K562 (cell line): ENCODE data around the gene CUL3. TPM values are rescaled to one million over a fixed set of nuclear protein-coding genes. Genes with fewer than 3 reads are reported as not detected.

Experiments
- ATAC-seq: fragments of 200-7000 bp; cut with Tn5 transposase; 3 replicates; pipeline ENCODE4 v1.9.1; 2020; ENCODE audit warnings: moderate library complexity
- BruUV-seq: library from RNA; stranded (reverse); fragments of 400-500 nt; replicated peaks from 2 replicates; lab custom pipeline; 2021; lab: Mats Ljungman, UMichigan
- CTCF ChIA-PET: fragments of 300-600 bp; formaldehyde crosslinking; extraction: SDS; loops from one replicate; lab custom pipeline; 2021; ENCODE audit warnings: low intra/inter-chr PET ratio; lab: Yijun Ruan, JAX
- POLR2A ChIA-PET: fragments of 300-600, 350-650 bp; sonication (Branson Sonifier 250); formaldehyde crosslinking; extraction: SDS; loops from one replicate; lab custom pipeline; 2021; ENCODE audit warnings: antibody characterized with exemption, inconsistent platforms; lab: Yijun Ruan, JAX
- DNase-seq, 4 experiments: peaks; one replicate each; pipeline versions ENCODE4 v3.0.0 to v3.0.0-alpha.2; 2011 to 2018; ENCODE audit warnings: low spot score in 3 of 4, mixed read lengths in 3 of 4; ENCODE audit errors: extremely low read depth in 1 of 4
- FAIRE-seq: peaks from 2 replicates; lab custom pipeline; 2011; peaks lifted over from hg19 to GRCh38; lab: Jason Lieb, UNC
- H2AFZ ChIP-seq: 2 replicates; pipeline ENCODE4 v1.6.0; 2011; ENCODE audit warnings: low read depth, low read length, control low read depth, inconsistent platforms
- H3K27ac ChIP-seq: fragments of 200-600 bp; 3 replicates; pipeline ENCODE4 v1.8.0; 2011; ENCODE audit warnings: low read depth, mild to moderate bottlenecking, control low read depth, inconsistent platforms, low read length, moderate library complexity, mixed read lengths; ENCODE audit errors: extremely low read depth
- H3K27me3 ChIP-seq, 2 experiments: fragments of 300-600 bp in 1 of 2; 2 replicates in 1 of 2; 3 replicates in 1 of 2; pipeline versions ENCODE4 v1.6.0 to v1.8.0; 2011; ENCODE audit warnings: inconsistent platforms in 2 of 2, low read length in 2 of 2, mild to moderate bottlenecking in 1 of 2, mixed read lengths in 1 of 2, moderate library complexity in 1 of 2; ENCODE audit not compliant: control insufficient read depth in 2 of 2, insufficient read depth in 2 of 2
- H3K36me3 ChIP-seq: fragments of 300-600 bp; 3 replicates; pipeline ENCODE4 v1.8.0; 2011; ENCODE audit warnings: mild to moderate bottlenecking, low read length, inconsistent platforms; ENCODE audit not compliant: control insufficient read depth, insufficient read depth
- H3K4me1 ChIP-seq, 2 experiments: fragments of 200-600 bp in 1 of 2; replicated peaks in 1 of 2; 2 replicates in 1 of 2; 3 replicates in 1 of 2; pipeline versions ENCODE4 v1.5.1 to v1.8.0; 2011; ENCODE audit warnings: inconsistent platforms in 2 of 2, low read length in 2 of 2, mild to moderate bottlenecking in 1 of 2, mixed read lengths in 1 of 2, moderate library complexity in 1 of 2; ENCODE audit not compliant: control insufficient read depth in 2 of 2, insufficient read depth in 2 of 2
- H3K4me2 ChIP-seq: 2 replicates; pipeline ENCODE4 v1.6.1; 2011; ENCODE audit warnings: low read length, control low read depth, inconsistent platforms, mixed read lengths; ENCODE audit not compliant: insufficient read depth
- H3K4me3 ChIP-seq: fragments of 200-600 bp; sonication (generic), shearing (Covaris generic); 2 replicates; pipeline ENCODE4 v1.5.1; 2016; ENCODE audit warnings: control low read depth, inconsistent platforms
- H3K79me2 ChIP-seq: fragments of 200-600 bp; 3 replicates; pipeline ENCODE4 v1.8.0; 2011; ENCODE audit warnings: low read length, inconsistent platforms; ENCODE audit not compliant: control insufficient read depth, insufficient read depth
- H3K9ac ChIP-seq, 2 experiments: 2 replicates each; pipeline versions ENCODE4 v1.6.0 to v1.6.1; 2011; ENCODE audit warnings: low read depth in 2 of 2, low read length in 2 of 2, control low read depth in 1 of 2, inconsistent platforms in 1 of 2, mild to moderate bottlenecking in 1 of 2, mixed read lengths in 1 of 2; ENCODE audit not compliant: insufficient read depth in 1 of 2
- H3K9me1 ChIP-seq: one replicate; pipeline ENCODE4 v1.6.0; 2011; ENCODE audit warnings: inconsistent platforms, mild to moderate bottlenecking, low read length, moderate library complexity; ENCODE audit not compliant: control insufficient read depth, insufficient read depth
- H3K9me3 ChIP-seq: replicated peaks from 2 replicates; pipeline ENCODE4 v1.5.1; 2011; ENCODE audit warnings: low read depth, low read length, inconsistent platforms; ENCODE audit not compliant: control insufficient read depth, insufficient read depth
- H4K20me1 ChIP-seq: replicated peaks from 2 replicates; pipeline ENCODE4 v1.6.1; 2011; ENCODE audit warnings: low read length, inconsistent platforms, mixed read lengths; ENCODE audit not compliant: control insufficient read depth, insufficient read depth
- C11orf30 ChIP-seq: fragments of 450-650 bp; IDR thresholded peaks from 2 replicates; pipeline ENCODE4 v1.6.1; 2016; ENCODE audit warnings: low read depth, mild to moderate bottlenecking
- CBX1 ChIP-seq: sonication (generic); IDR thresholded peaks from 2 replicates; pipeline ENCODE4 v1.6.1; 2016; ENCODE audit warnings: antibody characterized with exemption, low read depth, mild to moderate bottlenecking
- MAFF ChIP-seq: IDR thresholded peaks from 2 replicates; pipeline ENCODE4 v1.6.1; 2012; ENCODE audit warnings: low read length, improper control_type of control experiment
- MAFG ChIP-seq: fragments of 450-650 bp; conservative IDR thresholded peaks from 2 replicates; pipeline ENCODE4 v1.6.1; 2016; ENCODE audit warnings: missing genetic modification characterization, missing compliant biosample characterization
- MAFK ChIP-seq: IDR thresholded peaks from 2 replicates; pipeline ENCODE4 v1.6.1; 2011; ENCODE audit warnings: low read length, improper control_type of control experiment
- PHTF2 ChIP-seq: fragments of 250-450 bp; sonication (Bioruptor Pico); IDR thresholded peaks from 2 replicates; pipeline ENCODE4 v1.5.0; 2021; ENCODE audit warnings: mild to moderate bottlenecking
- ZNF316 ChIP-seq: fragments of 450-650 bp; IDR thresholded peaks from 2 replicates; pipeline ENCODE4 v1.6.1; 2016
- ZNF780A ChIP-seq: fragments of 250-450 bp; sonication (Bioruptor Pico); IDR thresholded peaks from 2 replicates; pipeline ENCODE4 v1.5.0; 2021; ENCODE audit warnings: mild to moderate bottlenecking
- WGBS: fragments of 100-300 bp; shearing (Covaris generic); methylation state at CpG from one replicate; pipeline ENCODE4 v1.1.6; 2016; ENCODE audit warnings: low coverage, mixed read lengths; ENCODE audit not compliant: insufficient coverage; ENCODE audit errors: missing lambda C conversion rate; 5-methylcytosine and 5-hydroxymethylcytosine counted together
- in situ Hi-C: fragments of 300-500 bp; cut with MboI; formaldehyde crosslinking; loops from 4 replicates; pipeline ENCODE4 v1.15.0; 2018; ENCODE audit warnings: inconsistent platforms, mixed read lengths
- intact Hi-C: fragments of 100-400 bp; cut with micrococcal nuclease; formaldehyde crosslinking; loops from 2 replicates; pipeline ENCODE4 v1.14.2; 2022
- polyA plus RNA-seq, 8 experiments: library from polyadenylated mRNA; depleted of rRNA in 4 of 8; stranded (reverse) in 5 of 8; unstranded in 3 of 8; fragments of >200 nt; fragmentation: Nextera tagmentation in 2 of 8; fragmentation: Illumina TruSeq in 1 of 8; extraction: Ambion mirVana in 2 of 8; extraction: Trizol in 1 of 8; gene quantifications; 2 replicates each; pipeline versions ENCODE4 v1.2.1 to v1.2.3, GENCODE V29; 2011 to 2014; ENCODE audit warnings: inconsistent platforms in 1 of 8, missing spikeins in 1 of 8
- total RNA-seq, 7 experiments: library from RNA; depleted of rRNA in 6 of 7; stranded (reverse); fragments of >200 nt in 6 of 7; fragmentation: Illumina TruSeq in 2 of 7; extraction: Trizol in 2 of 7; gene quantifications; 2 replicates each; pipeline versions ENCODE4 v1.2.1 to v1.2.3, GENCODE V29; 2011 to 2021; ENCODE audit warnings: low replicate concordance in 1 of 7
- TF ChIP-seq, protein P1 (sequence below), 3 experiments: fragments of 200-800 bp in 1 of 3; fragments of 250-450 bp in 1 of 3; fragments of 450-650 bp in 1 of 3; sonication (Bioruptor Pico) in 1 of 3; sonication (Bioruptor generic) in 1 of 3; formaldehyde crosslinking in 1 of 3; IDR thresholded peaks; 2 replicates each; pipeline versions ENCODE4 v1.6.1 to v1.8.0; 2016 to 2022; ENCODE audit warnings: mild to moderate bottlenecking in 2 of 3, missing genetic modification characterization in 2 of 3, missing compliant biosample characterization in 1 of 3, moderate library complexity in 1 of 3

CUL3 gene
- total and polyA plus RNA-seq, 9 of the 15 experiments (the other 6 are each of a cell fraction or from before 2014, with no cell fraction given) = 31.5 to 71.9 (median 56.4) TPM

GRCh38 chr2:224555823-224556366 lies 29.3 kb downstream of the CUL3 start:
- no peak overlapping the region for H3K9ac ChIP-seq
- no peaks in the 10 kb centered on the region for H3K9me1 ChIP-seq
- FAIRE-seq (no peak), ATAC-seq (no peak), DNase-seq (no peak)
- H2AFZ ChIP-seq = no peak overlapping the region
- ChIA-PET CTCF (no interaction called here), POLR2A (no interaction called here)
- no peaks in the 10 kb centered on the region for H3K9me3 ChIP-seq
- no peak overlapping the region for H3K27ac ChIP-seq
- TF ChIP-seq C11orf30 = peak; percentile 50; the same call in 1 of the 2 replicates
- TF ChIP-seq MAFG (tag) = 0 out of 2 replicates have a peak, but pooled peaks have one; percentile 31
- TF ChIP-seq CBX1 = no peak
- no peak for TF ChIP-seq ZNF780A (CRISPR knock-in tag)
- TF ChIP-seq PHTF2 (CRISPR knock-in tag) = no peak
- TF ChIP-seq, protein P1, sequence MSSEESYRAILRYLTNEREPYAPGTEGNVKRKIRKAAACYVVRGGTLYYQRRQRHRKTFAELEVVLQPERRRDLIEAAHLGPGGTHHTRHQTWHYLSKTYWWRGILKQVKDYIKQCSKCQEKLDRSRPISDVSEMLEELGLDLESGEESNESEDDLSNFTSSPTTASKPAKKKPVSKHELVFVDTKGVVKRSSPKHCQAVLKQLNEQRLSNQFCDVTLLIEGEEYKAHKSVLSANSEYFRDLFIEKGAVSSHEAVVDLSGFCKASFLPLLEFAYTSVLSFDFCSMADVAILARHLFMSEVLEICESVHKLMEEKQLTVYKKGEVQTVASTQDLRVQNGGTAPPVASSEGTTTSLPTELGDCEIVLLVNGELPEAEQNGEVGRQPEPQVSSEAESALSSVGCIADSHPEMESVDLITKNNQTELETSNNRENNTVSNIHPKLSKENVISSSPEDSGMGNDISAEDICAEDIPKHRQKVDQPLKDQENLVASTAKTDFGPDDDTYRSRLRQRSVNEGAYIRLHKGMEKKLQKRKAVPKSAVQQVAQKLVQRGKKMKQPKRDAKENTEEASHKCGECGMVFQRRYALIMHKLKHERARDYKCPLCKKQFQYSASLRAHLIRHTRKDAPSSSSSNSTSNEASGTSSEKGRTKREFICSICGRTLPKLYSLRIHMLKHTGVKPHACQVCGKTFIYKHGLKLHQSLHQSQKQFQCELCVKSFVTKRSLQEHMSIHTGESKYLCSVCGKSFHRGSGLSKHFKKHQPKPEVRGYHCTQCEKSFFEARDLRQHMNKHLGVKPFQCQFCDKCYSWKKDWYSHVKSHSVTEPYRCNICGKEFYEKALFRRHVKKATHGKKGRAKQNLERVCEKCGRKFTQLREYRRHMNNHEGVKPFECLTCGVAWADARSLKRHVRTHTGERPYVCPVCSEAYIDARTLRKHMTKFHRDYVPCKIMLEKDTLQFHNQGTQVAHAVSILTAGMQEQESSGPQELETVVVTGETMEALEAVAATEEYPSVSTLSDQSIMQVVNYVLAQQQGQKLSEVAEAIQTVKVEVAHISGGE (CRISPR knock-in tag; IDR thresholded peaks at IDR 0.05) = no peak
- TF ChIP-seq MAFF = peak; percentile 54
- peak; percentile 56 for TF ChIP-seq MAFK
- peak; percentile 70 for TF ChIP-seq ZNF316
- H3K79me2 ChIP-seq = peaks cover 73% of the 10 kb centered on the region
- WGBS = 86% methylated on average over 4 of the region's 4 CpGs
- no peaks in the 10 kb centered on the region; a peak in 2 of 5 replicates for H3K4me1 ChIP-seq
- no peaks in the 10 kb centered on the region for H3K27me3 ChIP-seq
- H3K36me3 ChIP-seq = peaks cover 26% of the 10 kb centered on the region
- H3K4me3 ChIP-seq = no peak overlapping the region
- in situ Hi-C loops (no loop called here), intact Hi-C loops (no loop called here)
- BruUV-seq = no TSS peak
- H4K20me1 ChIP-seq = no peaks in the 10 kb centered on the region; the same call in 1 of the 2 replicates
- H3K4me2 ChIP-seq = no peak overlapping the region
